ENCODE measurements around the gene CGNL1.

The CGNL1 gene

GRCh38 chr15:57598346-57598745 lies 222.0 kb downstream of the CGNL1 start:
- no peak for DNase-seq (ENCODE audit: low spot score)

DNA sequence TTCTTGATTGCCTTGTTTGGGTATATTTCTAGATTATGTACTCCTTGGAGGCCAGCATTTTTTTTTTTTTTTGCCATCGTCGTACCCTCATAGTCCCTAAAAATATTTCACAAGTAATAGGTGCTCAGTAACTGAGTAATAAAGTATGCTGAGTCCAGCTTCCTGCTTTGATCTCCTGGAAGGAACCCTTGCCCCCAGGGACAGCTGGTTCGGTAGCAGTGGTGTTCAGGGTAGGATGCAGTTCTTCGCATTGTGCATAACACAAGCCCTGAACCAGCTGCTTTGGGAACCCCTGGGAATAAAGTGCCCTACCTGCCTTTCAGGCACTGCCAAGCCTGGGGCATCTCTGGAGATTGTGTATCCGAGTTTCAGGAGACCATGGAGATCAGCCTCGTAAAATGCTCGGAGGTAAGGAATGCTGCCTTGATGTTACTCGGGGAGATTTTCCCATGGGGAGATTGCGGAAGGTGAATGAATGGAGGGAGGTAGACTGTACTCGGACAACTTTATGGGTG lies 223.0 kb downstream of the CGNL1 start:
- no peak for DNase-seq (ENCODE audit: low spot score)

DNA sequence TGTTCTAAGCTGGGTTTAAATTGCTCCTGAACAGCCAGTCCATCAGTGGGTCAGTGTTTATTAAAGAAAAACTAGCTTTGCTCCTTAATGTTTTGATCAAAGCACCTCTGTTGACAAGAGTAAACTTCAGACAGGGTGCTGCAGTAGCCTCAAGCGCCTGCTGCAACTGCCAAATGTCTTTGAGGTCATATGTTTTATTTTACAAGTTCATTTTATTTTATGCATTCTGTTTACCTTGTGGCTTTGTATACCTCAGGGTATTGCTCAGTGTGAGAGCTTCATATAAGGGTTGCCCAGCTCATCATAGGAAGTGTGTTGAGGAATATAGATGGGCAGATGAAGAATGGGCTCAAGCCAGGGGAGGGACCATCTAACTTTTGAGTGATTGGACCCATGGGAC lies 223.9 kb downstream of the CGNL1 start:
- no peak for DNase-seq (ENCODE audit: low spot score)
